Neuronal stem cell (in vitro differentiated cells): Measurements from ENCODE around the gene TIMP3.

Experiments
- DNase-seq: peaks from one replicate; pipeline ENCODE4 v3.0.0-alpha.2; 2013; ENCODE audit warnings: low spot score
- H2AFZ ChIP-seq: one replicate; pipeline ENCODE4 v1.6.1; 2013; ENCODE audit warnings: mild to moderate bottlenecking, low read length, inconsistent platforms
- H2AK5ac ChIP-seq: 2 replicates; pipeline ENCODE4 v1.6.1; 2013; ENCODE audit warnings: low read depth, mild to moderate bottlenecking, inconsistent platforms, low read length, moderate library complexity, mixed read lengths
- H2BK120ac ChIP-seq: 2 replicates; pipeline ENCODE4 v1.6.1; 2013; ENCODE audit warnings: low read depth, mild to moderate bottlenecking, inconsistent platforms, low read length, moderate library complexity, mixed read lengths
- H2BK12ac ChIP-seq: one replicate; pipeline ENCODE4 v1.6.1; 2013; ENCODE audit warnings: low read length, inconsistent platforms
- H2BK15ac ChIP-seq: 2 replicates; pipeline ENCODE4 v1.6.1; 2013; ENCODE audit warnings: mild to moderate bottlenecking, low read length, inconsistent platforms, mixed read lengths
- H2BK5ac ChIP-seq: one replicate; pipeline ENCODE4 v1.6.1; 2013; ENCODE audit warnings: inconsistent platforms, mild to moderate bottlenecking, low read length, moderate library complexity
- H3K14ac ChIP-seq: one replicate; pipeline ENCODE4 v1.6.1; 2013; ENCODE audit warnings: low read length, inconsistent platforms
- H3K18ac ChIP-seq: 2 replicates; pipeline ENCODE4 v1.6.1; 2013; ENCODE audit warnings: low read length, inconsistent platforms
- H3K23ac ChIP-seq: 2 replicates; pipeline ENCODE4 v1.6.1; 2013; ENCODE audit warnings: low read depth, mild to moderate bottlenecking, mixed read lengths, low read length, inconsistent platforms; ENCODE audit not compliant: poor library complexity
- H3K27ac ChIP-seq: replicated peaks from 3 replicates; pipeline ENCODE4 v1.5.1; 2013; ENCODE audit warnings: low read length, inconsistent platforms
- H3K27me3 ChIP-seq, 3 experiments: 2 replicates each; pipeline ENCODE4 v1.6.1; 2013; ENCODE audit warnings: low read length in 3 of 3, mild to moderate bottlenecking in 2 of 3, inconsistent platforms in 1 of 3, low read depth in 1 of 3, mixed read lengths in 1 of 3, moderate library complexity in 1 of 3; ENCODE audit not compliant: control insufficient read depth in 3 of 3, insufficient read depth in 3 of 3
- H3K36me3 ChIP-seq, 2 donors: replicated peaks in 1 of 2; 2 replicates each; pipeline ENCODE4 v1.6.1; 2013; ENCODE audit warnings: low read length in 2 of 2; ENCODE audit not compliant: control insufficient read depth in 2 of 2, insufficient read depth in 2 of 2
- H3K4ac ChIP-seq: 2 replicates; pipeline ENCODE4 v1.6.1; 2013; ENCODE audit warnings: inconsistent platforms, mild to moderate bottlenecking, low read length, moderate library complexity
- H3K4me1 ChIP-seq, 2 donors: 1 replicate in 1 of 2; 2 replicates in 1 of 2; pipeline ENCODE4 v1.6.1; 2013; ENCODE audit warnings: low read length in 2 of 2, low read depth in 1 of 2; ENCODE audit not compliant: control insufficient read depth in 2 of 2, insufficient read depth in 1 of 2
- H3K4me2 ChIP-seq: one replicate; pipeline ENCODE4 v1.6.1; 2013; ENCODE audit warnings: mild to moderate bottlenecking, low read length, inconsistent platforms; ENCODE audit not compliant: insufficient read depth, poor library complexity, severe bottlenecking
- H3K4me3 ChIP-seq, 2 donors: 2 replicates each; pipeline ENCODE4 v1.5.1; 2013; ENCODE audit warnings: low read length in 2 of 2, mild to moderate bottlenecking in 2 of 2, inconsistent platforms in 1 of 2, moderate library complexity in 1 of 2
- H3K79me1 ChIP-seq: one replicate; pipeline ENCODE4 v1.6.1; 2013; ENCODE audit warnings: low read depth, mild to moderate bottlenecking, inconsistent platforms, low read length, moderate library complexity
- H3K9ac ChIP-seq: one replicate; pipeline ENCODE4 v1.6.1; 2013; ENCODE audit warnings: mild to moderate bottlenecking, low read depth, low read length, inconsistent platforms; ENCODE audit not compliant: poor library complexity
- H3K9me3 ChIP-seq, 2 donors: replicated peaks in 1 of 2; 2 replicates each; pipeline versions ENCODE3 to v1.6.1; 2013; ENCODE audit warnings: low read length in 2 of 2, mild to moderate bottlenecking in 2 of 2, inconsistent platforms in 1 of 2, low read depth in 1 of 2, mixed read lengths in 1 of 2, moderate library complexity in 1 of 2; ENCODE audit not compliant: control insufficient read depth in 2 of 2, insufficient read depth in 1 of 2
- H4K8ac ChIP-seq: one replicate; pipeline ENCODE4 v1.6.1; 2013; ENCODE audit warnings: low read depth, mild to moderate bottlenecking, inconsistent platforms, low read length, moderate library complexity
- H4K91ac ChIP-seq: one replicate; pipeline ENCODE4 v1.6.1; 2013; ENCODE audit warnings: low read length, low read depth, mild to moderate bottlenecking, inconsistent platforms; ENCODE audit not compliant: poor library complexity
- WGBS, 2 donors: extraction: QIAGEN DNeasy Blood & Tissue Kit; methylation state at CpG; one replicate each; pipeline ENCODE4 v1.1.7; 2013; ENCODE audit warnings: missing lambda C conversion rate in 2 of 2, mixed read lengths in 1 of 2; ENCODE audit not compliant: insufficient read length in 2 of 2, insufficient replicate concordance in 1 of 2; ENCODE audit errors: extremely low coverage in 2 of 2; 5-methylcytosine and 5-hydroxymethylcytosine counted together

TIMP3 gene

DNA sequence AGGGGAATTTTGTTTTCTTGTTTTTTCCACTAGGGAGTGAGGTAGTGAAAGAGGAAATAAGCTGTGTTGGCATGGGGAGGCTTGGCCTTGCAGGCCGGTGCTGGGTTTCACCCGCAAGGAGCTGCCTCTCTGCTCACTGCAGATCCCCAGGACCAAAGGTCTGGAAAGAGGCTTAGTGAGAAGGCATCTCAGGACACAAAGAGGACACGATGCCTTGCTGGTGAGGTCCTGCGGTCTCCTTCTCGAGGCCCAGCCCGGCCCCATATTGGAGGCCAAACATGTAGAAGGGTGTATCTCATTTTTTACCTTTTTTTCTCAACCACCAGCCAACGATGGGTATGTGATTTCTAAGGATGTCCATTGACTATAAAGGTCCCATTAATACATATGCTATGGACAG is 17.6 kb downstream of the TIMP3 start:
- no peaks in the 10 kb centered on the region for H3K9me3 ChIP-seq
- H4K8ac ChIP-seq = no peak overlapping the region
- no CpG with 5 or more reads among the region's 7 CpGs for WGBS, 2 donors
- no peak overlapping the region for H4K91ac ChIP-seq
- no peak overlapping the region for H2BK120ac ChIP-seq
- no peak overlapping the region for H3K23ac ChIP-seq
- H3K27me3 ChIP-seq = no peaks in the 10 kb centered on the region
- peak overlapping the region; percentile 25 for H2AK5ac ChIP-seq
- no peak overlapping the region for H2BK12ac ChIP-seq
- H2AFZ ChIP-seq = no peak overlapping the region
- H3K4me1 ChIP-seq = no peaks in the 10 kb centered on the region
- no peak overlapping the region for H2BK5ac ChIP-seq
- no peak overlapping the region for H3K18ac ChIP-seq
- no peak overlapping the region for H3K14ac ChIP-seq
- H3K9ac ChIP-seq = no peak overlapping the region
- H3K4me2 ChIP-seq = no peak overlapping the region
- no peak overlapping the region for H3K27ac ChIP-seq
- H3K36me3 ChIP-seq = no peaks in the 10 kb centered on the region
- H3K79me1 ChIP-seq = no peaks in the 10 kb centered on the region
- H2BK15ac ChIP-seq = no peak overlapping the region
- no peak overlapping the region for H3K4ac ChIP-seq
- H3K4me3 ChIP-seq = no peak overlapping the region
- DNase-seq = no peak

DNA sequence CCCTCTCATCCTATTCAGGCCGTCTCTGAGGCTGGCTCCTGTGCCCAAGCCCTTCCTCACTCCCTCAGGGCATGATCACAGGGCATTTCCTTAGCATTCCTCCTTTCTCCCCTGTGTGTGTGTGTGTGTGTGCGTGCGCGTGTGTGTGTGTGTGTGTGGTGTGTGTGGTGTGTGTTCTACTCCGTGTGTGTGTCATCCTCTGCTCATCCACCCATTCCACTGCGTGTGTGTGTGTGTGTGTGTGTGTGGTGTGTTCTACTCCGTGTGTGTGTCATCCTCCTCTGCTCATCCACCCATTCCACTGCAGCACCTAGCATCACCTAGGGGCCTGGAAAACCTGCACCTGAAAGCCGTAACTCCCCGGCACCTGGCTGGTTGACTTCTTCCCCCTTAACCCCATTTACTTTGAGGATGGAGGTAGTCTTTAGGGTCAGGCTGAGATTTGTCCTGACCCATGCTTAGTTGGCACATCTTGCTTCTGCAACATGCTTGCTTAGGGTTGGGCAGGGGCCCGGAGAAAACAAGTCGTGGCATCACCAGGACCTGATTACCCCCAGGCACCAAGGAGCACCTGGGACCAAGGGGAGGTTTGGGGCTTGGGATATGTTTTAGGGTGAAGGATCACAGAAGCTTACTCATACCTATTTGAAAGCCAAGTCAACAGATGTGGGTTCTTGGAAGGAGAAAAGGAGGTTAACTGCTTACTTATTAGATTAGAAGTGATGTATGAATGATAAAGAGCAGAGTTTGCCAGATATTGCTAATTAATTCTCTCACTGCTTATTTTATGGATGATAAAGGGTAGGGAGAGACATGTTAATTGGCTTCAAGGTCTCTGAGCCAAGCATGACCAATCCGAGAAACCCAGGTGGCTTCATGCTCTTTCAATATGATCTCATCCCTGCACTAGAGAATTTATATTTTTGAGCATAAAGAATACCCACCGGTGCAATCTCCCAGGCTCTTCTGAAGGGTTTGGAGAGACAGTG is 18.9 kb downstream of the TIMP3 start:
- H3K79me1 ChIP-seq = no peaks in the 10 kb centered on the region
- peak overlapping the region; percentile 47 for H3K4ac ChIP-seq
- no peaks in the 10 kb centered on the region for H3K4me1 ChIP-seq
- H4K91ac ChIP-seq = no peak overlapping the region
- H2BK5ac ChIP-seq = no peak overlapping the region
- no peak overlapping the region for H3K4me2 ChIP-seq
- no peak overlapping the region for H3K9ac ChIP-seq
- no peak for DNase-seq
- no peaks in the 10 kb centered on the region for H3K9me3 ChIP-seq
- no peaks in the 10 kb centered on the region for H3K36me3 ChIP-seq
- H3K4me3 ChIP-seq = no peak overlapping the region
- peak overlapping the region; percentile 85 for H3K18ac ChIP-seq
- no peak overlapping the region for H2AFZ ChIP-seq
- H2AK5ac ChIP-seq = no peak overlapping the region
- H2BK120ac ChIP-seq = no peak overlapping the region
- no CpG with 5 or more reads among the region's 13 CpGs for WGBS, 2 donors
- no peak overlapping the region for H2BK15ac ChIP-seq
- peak overlapping the region; percentile 47 for H3K23ac ChIP-seq
- H3K14ac ChIP-seq = peak overlapping the region; percentile 60
- no peak overlapping the region for H2BK12ac ChIP-seq
- H4K8ac ChIP-seq = no peak overlapping the region
- no peaks in the 10 kb centered on the region for H3K27me3 ChIP-seq
- H3K27ac ChIP-seq = no peak overlapping the region

DNA sequence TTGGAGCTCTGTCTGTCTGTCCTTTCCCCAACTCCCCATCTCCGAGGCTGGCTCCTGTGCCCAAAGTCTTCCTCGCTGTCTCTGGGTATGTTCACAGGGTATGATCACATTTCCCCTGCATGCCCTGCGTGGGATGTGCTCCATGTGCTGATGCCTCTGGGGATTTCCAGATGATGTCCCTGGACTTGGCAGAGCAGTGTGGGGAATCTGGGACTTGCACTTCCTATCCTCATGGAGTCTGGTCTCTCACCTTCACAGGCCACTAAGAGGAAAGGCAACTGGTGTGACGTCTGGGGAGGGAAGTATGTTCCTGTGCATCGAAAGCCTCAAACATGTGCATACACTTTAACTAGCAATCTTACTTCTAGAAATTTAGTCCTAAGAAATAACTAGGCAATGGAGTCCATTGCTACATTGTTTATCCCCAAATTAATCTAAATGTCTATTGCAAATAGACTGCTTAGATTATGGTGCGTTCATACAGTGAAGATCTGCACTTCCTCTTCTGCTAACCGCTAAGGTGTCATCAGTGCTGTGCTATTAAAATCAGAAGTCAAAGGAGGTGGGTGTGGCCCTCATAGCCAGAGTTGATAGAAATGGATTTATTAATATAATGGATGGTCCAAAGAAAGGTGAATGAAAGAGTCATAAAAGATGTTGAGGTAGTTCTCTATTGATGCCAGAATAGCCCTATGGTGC is 20.8 kb downstream of the TIMP3 start:
- H3K4ac ChIP-seq = no peak overlapping the region
- no peak for DNase-seq
- no peak overlapping the region for H2AFZ ChIP-seq
- H3K14ac ChIP-seq = no peak overlapping the region
- no peaks in the 10 kb centered on the region for H3K27me3 ChIP-seq
- H2AK5ac ChIP-seq = no peak overlapping the region
- H3K4me2 ChIP-seq = no peak overlapping the region
- H3K27ac ChIP-seq = no peak overlapping the region
- H2BK120ac ChIP-seq = no peak overlapping the region
- no peak overlapping the region for H4K91ac ChIP-seq
- H2BK5ac ChIP-seq = no peak overlapping the region
- no peaks in the 10 kb centered on the region for H3K9me3 ChIP-seq
- no peak overlapping the region for H3K9ac ChIP-seq
- no peak overlapping the region for H3K23ac ChIP-seq
- no peaks in the 10 kb centered on the region for H3K36me3 ChIP-seq
- H3K79me1 ChIP-seq = no peaks in the 10 kb centered on the region
- no peak overlapping the region for H3K18ac ChIP-seq
- H3K4me1 ChIP-seq = peaks cover 0 to 3% of the 10 kb centered on the region in 2 donors
- H2BK15ac ChIP-seq = no peak overlapping the region
- no peak overlapping the region for H3K4me3 ChIP-seq
- no CpG with 5 or more reads among the region's 7 CpGs for WGBS, 2 donors
- no peak overlapping the region for H2BK12ac ChIP-seq
- no peak overlapping the region for H4K8ac ChIP-seq
